Measurements from ENCODE around the gene SERPINA3. TPM values are rescaled to one million over a fixed set of nuclear protein-coding genes. Genes with fewer than 3 reads are reported as not detected.

SERPINA3 gene
- total RNA-seq = 10 to 100 TPM; 31.0 to 91.4 (median 73.2) TPM

DNA sequence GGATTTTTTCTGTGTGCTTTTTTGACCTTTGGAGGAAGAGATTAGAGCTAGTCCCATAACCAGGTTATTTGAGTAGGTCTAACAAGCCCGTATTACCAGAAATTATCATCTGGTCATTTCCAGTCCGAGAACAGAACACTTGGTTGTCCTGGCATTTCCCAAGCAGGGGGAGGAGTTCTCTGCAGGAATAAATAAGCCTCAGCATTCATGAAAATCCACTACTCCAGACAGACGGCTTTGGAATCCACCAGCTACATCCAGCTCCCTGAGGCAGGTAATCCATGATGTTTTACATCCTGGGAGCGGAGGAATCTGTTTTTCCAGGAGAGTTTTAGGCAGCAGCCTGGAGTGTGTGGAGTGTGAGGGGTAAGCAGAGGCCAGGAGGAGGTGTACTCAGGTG, at the start of gene SERPINA3:
SERPINA3 (plus strand) TSS at position 218 of the 400 bp plus-strand sequence. CDS start 2,051 bp downstream, outside the sequence.
- Histone ChIP-seq H3K4me1 (peaks cover 18% of the 10 kb centered on the region), H3K4me3 (peak within 1 kb of the TSS; percentile 2), H3K27me3 (no peaks in the 10 kb centered on the region), H3K9me3 (peaks cover 4% of the 10 kb centered on the region), H3K36me3 (no peaks in the 10 kb centered on the region), H3K27ac (peak within 1 kb of the TSS; percentile 33)
- no peak for DNase-seq (ENCODE audit: low spot score in 2 of 2)
- 44% methylated on average over 4 of the region's 4 CpGs for WGBS
- TF ChIP-seq POLR2AphosphoS5 (IDR thresholded peaks at IDR 0.05) = no peak
- TF ChIP-seq EP300 (IDR thresholded peaks at IDR 0.05) = no peak
- TF ChIP-seq, protein P1, sequence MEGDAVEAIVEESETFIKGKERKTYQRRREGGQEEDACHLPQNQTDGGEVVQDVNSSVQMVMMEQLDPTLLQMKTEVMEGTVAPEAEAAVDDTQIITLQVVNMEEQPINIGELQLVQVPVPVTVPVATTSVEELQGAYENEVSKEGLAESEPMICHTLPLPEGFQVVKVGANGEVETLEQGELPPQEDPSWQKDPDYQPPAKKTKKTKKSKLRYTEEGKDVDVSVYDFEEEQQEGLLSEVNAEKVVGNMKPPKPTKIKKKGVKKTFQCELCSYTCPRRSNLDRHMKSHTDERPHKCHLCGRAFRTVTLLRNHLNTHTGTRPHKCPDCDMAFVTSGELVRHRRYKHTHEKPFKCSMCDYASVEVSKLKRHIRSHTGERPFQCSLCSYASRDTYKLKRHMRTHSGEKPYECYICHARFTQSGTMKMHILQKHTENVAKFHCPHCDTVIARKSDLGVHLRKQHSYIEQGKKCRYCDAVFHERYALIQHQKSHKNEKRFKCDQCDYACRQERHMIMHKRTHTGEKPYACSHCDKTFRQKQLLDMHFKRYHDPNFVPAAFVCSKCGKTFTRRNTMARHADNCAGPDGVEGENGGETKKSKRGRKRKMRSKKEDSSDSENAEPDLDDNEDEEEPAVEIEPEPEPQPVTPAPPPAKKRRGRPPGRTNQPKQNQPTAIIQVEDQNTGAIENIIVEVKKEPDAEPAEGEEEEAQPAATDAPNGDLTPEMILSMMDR (IDR thresholded peaks at IDR 0.05) = no peak
- TF ChIP-seq POLR2A (IDR thresholded peaks at IDR 0.05) = no peak

DNA sequence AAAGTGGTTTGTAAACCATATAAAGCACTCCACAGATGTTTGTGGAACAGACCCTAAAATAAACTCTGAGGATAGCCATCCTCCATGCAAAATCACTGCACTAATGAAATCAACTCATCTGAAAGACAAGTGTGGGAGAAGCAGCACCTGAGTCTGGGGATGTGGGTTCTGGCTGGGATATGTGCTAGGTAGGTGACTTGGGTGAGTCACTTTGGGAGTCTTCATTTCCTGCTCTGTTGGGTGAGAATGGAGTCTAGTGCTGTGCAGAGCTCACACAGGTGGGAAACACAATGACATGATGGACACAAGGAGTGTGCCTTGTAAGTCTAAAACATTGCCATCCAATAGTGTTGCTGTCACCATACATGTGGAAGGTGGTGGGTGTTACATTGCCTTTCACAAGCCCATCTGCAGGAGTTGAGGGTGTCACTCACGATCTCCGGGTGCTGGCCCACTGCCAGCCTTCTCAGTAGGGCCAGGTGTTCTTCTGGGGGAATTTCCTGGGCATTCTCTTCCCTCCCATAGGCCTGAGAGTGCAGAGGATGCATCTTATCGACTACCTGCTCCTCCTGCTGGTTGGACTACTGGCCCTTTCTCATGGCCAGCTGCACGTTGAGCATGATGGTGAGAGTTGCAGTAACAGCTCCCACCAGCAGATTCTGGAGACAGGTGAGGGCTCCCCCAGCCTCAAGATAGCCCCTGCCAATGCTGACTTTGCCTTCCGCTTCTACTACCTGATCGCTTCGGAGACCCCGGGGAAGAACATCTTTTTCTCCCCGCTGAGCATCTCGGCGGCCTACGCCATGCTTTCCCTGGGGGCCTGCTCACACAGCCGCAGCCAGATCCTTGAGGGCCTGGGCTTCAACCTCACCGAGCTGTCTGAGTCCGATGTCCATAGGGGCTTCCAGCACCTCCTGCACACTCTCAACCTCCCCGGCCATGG, 49.0 kb upstream of the SERPINA3 start:
- Histone ChIP-seq H3K27ac (no peak overlapping the region), H3K36me3 (no peaks in the 10 kb centered on the region), H3K27me3 (no peaks in the 10 kb centered on the region), H3K9me3 (no peaks in the 10 kb centered on the region), H3K4me3 (no peak overlapping the region), H3K4me1 (no peaks in the 10 kb centered on the region)
- WGBS = 83% methylated on average over 12 of the region's 16 CpGs
- no peak for DNase-seq (ENCODE audit: low spot score in 2 of 2)
- TF ChIP-seq POLR2A (IDR thresholded peaks at IDR 0.05) (no peak), POLR2AphosphoS5 (IDR thresholded peaks at IDR 0.05) (no peak), EP300 (IDR thresholded peaks at IDR 0.05) (no peak)
- TF ChIP-seq, protein P1 (IDR thresholded peaks at IDR 0.05) = no peak

DNA sequence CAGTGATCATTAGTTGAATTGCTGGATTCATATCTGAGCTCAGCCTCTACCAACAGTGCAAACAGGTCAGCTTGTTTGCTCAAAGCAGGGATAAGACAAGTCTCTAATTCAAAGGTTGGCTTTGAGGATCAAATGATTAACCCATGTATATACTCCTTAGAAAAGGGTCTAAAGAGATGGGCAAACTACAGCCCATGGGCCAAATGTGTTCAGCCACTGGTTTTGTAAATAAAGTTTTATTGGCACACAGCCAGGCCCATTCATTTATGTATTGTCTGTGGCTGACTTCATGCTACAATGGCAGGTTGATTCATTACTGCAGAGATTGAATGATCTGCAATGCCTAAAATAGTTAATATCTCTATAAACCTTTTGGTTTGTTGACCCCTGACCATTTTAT, 47.8 kb upstream of the SERPINA3 start:
- Histone ChIP-seq H3K9me3 (no peaks in the 10 kb centered on the region), H3K4me1 (no peaks in the 10 kb centered on the region), H3K27me3 (no peaks in the 10 kb centered on the region), H3K36me3 (no peaks in the 10 kb centered on the region), H3K27ac (no peak overlapping the region), H3K4me3 (no peak overlapping the region)
- DNase-seq (ENCODE audit: low spot score in 2 of 2) = no peak
- no peak for TF ChIP-seq EP300 (IDR thresholded peaks at IDR 0.05)
- no peak for TF ChIP-seq POLR2A (IDR thresholded peaks at IDR 0.05)
- TF ChIP-seq, protein P1 (IDR thresholded peaks at IDR 0.05) = no peak
- no peak for TF ChIP-seq POLR2AphosphoS5 (IDR thresholded peaks at IDR 0.05)

DNA sequence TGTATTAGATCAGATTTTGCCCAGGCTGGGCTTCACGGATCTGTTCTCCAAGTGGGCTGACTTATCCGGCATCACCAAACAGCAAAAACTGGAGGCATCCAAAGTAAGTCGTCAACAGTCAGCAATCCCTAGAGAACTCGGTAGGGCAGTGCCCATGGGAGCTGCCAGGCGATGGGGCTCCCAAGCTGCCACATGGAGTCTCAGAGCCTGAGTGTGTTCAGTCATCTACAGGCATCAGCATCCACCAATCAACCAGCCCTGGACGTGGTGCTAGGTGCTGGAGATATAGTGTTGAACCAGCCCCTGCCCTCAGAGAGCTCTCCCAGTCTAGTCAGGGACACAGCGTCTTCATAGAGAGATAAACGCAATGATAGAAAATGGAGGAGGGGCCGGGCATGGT, 44.0 kb upstream of the SERPINA3 start:
- WGBS = 88% methylated on average over 9 of the region's 9 CpGs
- Histone ChIP-seq H3K27me3 (no peaks in the 10 kb centered on the region), H3K4me3 (no peak overlapping the region), H3K4me1 (no peaks in the 10 kb centered on the region), H3K9me3 (no peaks in the 10 kb centered on the region), H3K36me3 (no peaks in the 10 kb centered on the region), H3K27ac (no peak overlapping the region)
- DNase-seq (ENCODE audit: low spot score in 2 of 2) = no peak
- TF ChIP-seq POLR2AphosphoS5 (IDR thresholded peaks at IDR 0.05) = no peak
- TF ChIP-seq EP300 (IDR thresholded peaks at IDR 0.05) = no peak
- no peak for TF ChIP-seq POLR2A (IDR thresholded peaks at IDR 0.05)
- TF ChIP-seq, protein P1 (IDR thresholded peaks at IDR 0.05) = no peak

DNA sequence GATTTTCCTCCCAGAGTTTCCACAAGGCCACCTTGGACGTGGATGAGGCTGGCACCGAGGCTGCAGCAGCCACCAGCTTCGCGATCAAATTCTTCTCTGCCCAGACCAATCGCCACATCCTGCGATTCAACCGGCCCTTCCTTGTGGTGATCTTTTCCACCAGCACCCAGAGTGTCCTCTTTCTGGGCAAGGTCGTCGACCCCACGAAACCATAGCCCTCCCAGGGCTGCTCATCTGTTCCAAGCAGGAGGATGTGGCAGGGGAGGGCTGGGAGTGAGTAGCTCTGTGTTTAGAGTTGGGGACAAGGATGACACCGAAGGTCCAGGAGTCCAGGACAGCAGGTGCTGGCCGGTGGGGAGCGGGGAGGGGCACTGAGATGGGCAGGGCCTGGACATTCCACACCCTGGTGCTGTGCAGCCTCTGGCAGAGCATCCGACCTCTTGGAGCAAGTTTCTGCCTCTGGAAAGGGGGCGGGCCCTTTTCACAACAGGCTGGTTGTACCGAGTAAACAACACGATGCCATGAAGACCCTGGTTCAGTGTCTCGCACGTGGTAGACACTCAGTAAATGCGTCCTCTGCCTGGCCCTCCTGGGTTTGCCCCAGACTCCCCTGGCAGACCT, 42.7 kb upstream of the SERPINA3 start:
- no peaks in the 10 kb centered on the region for H3K9me3 ChIP-seq
- H3K27me3 ChIP-seq = no peaks in the 10 kb centered on the region
- no peaks in the 10 kb centered on the region for H3K4me1 ChIP-seq
- no peak for DNase-seq (ENCODE audit: low spot score in 2 of 2)
- WGBS = 78% methylated on average over 16 of the region's 20 CpGs
- no peak overlapping the region for H3K4me3 ChIP-seq
- H3K27ac ChIP-seq = no peak overlapping the region
- no peak for TF ChIP-seq EP300 (IDR thresholded peaks at IDR 0.05)
- TF ChIP-seq, protein P1 (IDR thresholded peaks at IDR 0.05) = no peak
- no peak for TF ChIP-seq POLR2A (IDR thresholded peaks at IDR 0.05)
- no peak for TF ChIP-seq POLR2AphosphoS5 (IDR thresholded peaks at IDR 0.05)
- H3K36me3 ChIP-seq = no peaks in the 10 kb centered on the region

Measured in suprapubic skin (tissue), 4 donors.